ENCODE results near the gene HIBADH.

GRCh38 chr7:27619492-27619891 lies 43.2 kb downstream of the HIBADH start:
- TF ChIP-seq CTCF (conservative IDR thresholded peaks at IDR 0.05; ENCODE audit: low read depth, low read length) (no peak), RFX5 (IDR thresholded peaks at IDR 0.05; ENCODE audit: low read depth, low read length) (no peak), POLR2A (IDR thresholded peaks at IDR 0.05; ENCODE audit: low read depth, low read length) (no peak), USF2 (IDR thresholded peaks at IDR 0.05; ENCODE audit: low read depth, low read length) (no peak), ELK1 (IDR thresholded peaks at IDR 0.05; ENCODE audit: borderline replicate concordance, low read depth, low read length) (no peak), RCOR1 (IDR thresholded peaks at IDR 0.05; ENCODE audit: insufficient replicate concordance, low read length) (no peak), RAD21 (IDR thresholded peaks at IDR 0.05; ENCODE audit: low read length) (no peak), NFE2L2 (IDR thresholded peaks at IDR 0.05; ENCODE audit: low read depth, low read length) (no peak), SMC3 (IDR thresholded peaks at IDR 0.05; ENCODE audit: low read depth, low read length) (no peak), BHLHE40 (IDR thresholded peaks at IDR 0.05; ENCODE audit: low read depth, low read length) (no peak), MAZ (IDR thresholded peaks at IDR 0.05; ENCODE audit: borderline replicate concordance, low read depth, low read length) (no peak), FOS (IDR thresholded peaks at IDR 0.05; ENCODE audit: low read depth, low read length) (no peak), MAFK (IDR thresholded peaks at IDR 0.05; ENCODE audit: low read depth, low read length) (no peak), MXI1 (IDR thresholded peaks at IDR 0.05; ENCODE audit: borderline replicate concordance, low read depth, low read length) (no peak)

Measured in IMR-90 (cell line).